Calu3 (cell line): ENCODE data around the gene LRIT1. TPM values are rescaled to one million over a fixed set of nuclear protein-coding genes. Genes with fewer than 3 reads are reported as not detected.
"Not testable (repeated sequence)": the region's sequence is repeated elsewhere in the genome, so short reads cannot be mapped to it uniquely, and the experiment has no call there.

Source experiments
- BruUV-seq: library from RNA; stranded (reverse); fragments of 400-500 nt; replicated peaks from 2 replicates; lab custom pipeline; 2021; lab: Mats Ljungman, UMichigan
- CTCF ChIA-PET: fragments of 300-600 bp; sonication (Branson Sonifier 250); formaldehyde crosslinking; loops from one replicate; lab custom pipeline; 2022; ENCODE audit warnings: antibody characterized with exemption; lab: Charles Lee
- DNase-seq: peaks from one replicate; pipeline ENCODE4 v3.0.0; 2022
- H3K27ac Mint-ChIP-seq: one replicate; pipeline ENCODE4 v1.8.0; 2022; ENCODE audit warnings: mixed read lengths; ENCODE audit not compliant: unreplicated experiment
- H3K27me3 Mint-ChIP-seq: one replicate; pipeline ENCODE4 v1.8.0; 2022; ENCODE audit warnings: mixed read lengths; ENCODE audit not compliant: unreplicated experiment
- H3K36me3 Mint-ChIP-seq: one replicate; pipeline ENCODE4 v1.8.0; 2022; ENCODE audit warnings: mild to moderate bottlenecking, moderate library complexity, mixed read lengths; ENCODE audit not compliant: insufficient read depth, unreplicated experiment
- H3K4me1 Mint-ChIP-seq: one replicate; pipeline ENCODE4 v1.8.0; 2022; ENCODE audit warnings: mild to moderate bottlenecking, low read depth, mixed read lengths; ENCODE audit not compliant: unreplicated experiment
- H3K4me3 Mint-ChIP-seq: one replicate; pipeline ENCODE4 v1.8.0; 2022; ENCODE audit warnings: mild to moderate bottlenecking, low read depth, moderate library complexity, mixed read lengths; ENCODE audit not compliant: unreplicated experiment
- H3K9me3 Mint-ChIP-seq: one replicate; pipeline ENCODE4 v1.8.0; 2022; ENCODE audit warnings: low read depth, mixed read lengths; ENCODE audit not compliant: unreplicated experiment
- CTCF ChIP-seq: fragments of 200-600 bp; IDR thresholded peaks from one replicate; pipeline ENCODE4 v1.8.0; 2022; ENCODE audit warnings: antibody characterized with exemption; ENCODE audit not compliant: unreplicated experiment
- intact Hi-C: fragments of 100-400 bp; cut with micrococcal nuclease; formaldehyde crosslinking; loops from one replicate; pipeline ENCODE4 v1.10.0; 2022; ENCODE audit not compliant: unreplicated experiment
- total RNA-seq: library from RNA; stranded (reverse); gene quantifications from 2 replicates; pipeline ENCODE4 v1.2.3, GENCODE V29; 2022

Gene LRIT1
- total RNA-seq, 1 experiment from 2014 or later, result not detected

- H3K27ac Mint-ChIP-seq, result no peak overlapping the region
- CTCF ChIA-PET, result no interaction called here
- no TSS peak for BruUV-seq
- no peaks in the 10 kb centered on the region for H3K9me3 Mint-ChIP-seq
- no peaks in the 10 kb centered on the region for H3K4me1 Mint-ChIP-seq
- intact Hi-C loops, result no loop called here
- no peak for TF ChIP-seq CTCF
- peaks cover 33% of the 10 kb centered on the region for H3K27me3 Mint-ChIP-seq
- DNase-seq, result no peak
- no peaks in the 10 kb centered on the region for H3K36me3 Mint-ChIP-seq
- no peak overlapping the region for H3K4me3 Mint-ChIP-seq
These were observed 45.3 kb upstream of the LRIT1 start for GRCh38 chr10:84286695-84287094.

- DNase-seq, intact Hi-C loops, H3K4me1 Mint-ChIP-seq, H3K27ac Mint-ChIP-seq, CTCF ChIA-PET, H3K4me3 Mint-ChIP-seq, H3K9me3 Mint-ChIP-seq, BruUV-seq, H3K36me3 Mint-ChIP-seq: not testable (repeated sequence)
- H3K27me3 Mint-ChIP-seq, result peaks cover 28% of the 10 kb centered on the region
These were observed 38.6 kb upstream of the LRIT1 start for GRCh38 chr10:84279876-84280475.

GRCh38 chr10:84270708-84271107 lies 29.4 kb upstream of the LRIT1 start:
- Mint-ChIP-seq H3K9me3 (no peaks in the 10 kb centered on the region), H3K36me3 (no peaks in the 10 kb centered on the region), H3K27ac (no peak overlapping the region), H3K27me3 (no peaks in the 10 kb centered on the region), H3K4me1 (peaks cover 8% of the 10 kb centered on the region), H3K4me3 (no peak overlapping the region)
- intact Hi-C loops, result no loop called here
- CTCF ChIA-PET, result no interaction called here
- DNase-seq, result no peak
- BruUV-seq, result no TSS peak
- no peak for TF ChIP-seq CTCF

- no TSS peak for BruUV-seq
- no peaks in the 10 kb centered on the region for H3K36me3 Mint-ChIP-seq
- CTCF ChIA-PET, result no interaction called here
- H3K4me3 Mint-ChIP-seq, result no peak overlapping the region
- peaks cover 8% of the 10 kb centered on the region for H3K4me1 Mint-ChIP-seq
- no peak for DNase-seq
- intact Hi-C loops, result loop anchor here (5.0 to 10.0 kb wide), 2 partner anchors 98 to 165 kb away; no protein-coding TSS in a partner anchor
- H3K27ac Mint-ChIP-seq, result no peak overlapping the region
- peaks cover 3% of the 10 kb centered on the region for H3K27me3 Mint-ChIP-seq
- TF ChIP-seq CTCF, result no peak
- no peaks in the 10 kb centered on the region for H3K9me3 Mint-ChIP-seq
These were observed 28.4 kb upstream of the LRIT1 start for GRCh38 chr10:84269773-84270172.

- Mint-ChIP-seq H3K27ac (no peak overlapping the region), H3K9me3 (no peaks in the 10 kb centered on the region), H3K27me3 (peaks cover 10% of the 10 kb centered on the region), H3K36me3 (no peaks in the 10 kb centered on the region), H3K4me3 (no peak overlapping the region), H3K4me1 (peaks cover 8% of the 10 kb centered on the region)
- TF ChIP-seq CTCF, result no peak
- no TSS peak for BruUV-seq
- CTCF ChIA-PET, result no interaction called here
- intact Hi-C loops, result loop anchor here (5.0 to 10.0 kb wide), 2 partner anchors 98 to 166 kb away; no protein-coding TSS in a partner anchor
- no peak for DNase-seq
These were observed 27.8 kb upstream of the LRIT1 start for GRCh38 chr10:84269162-84269561.
